ENCODE data around the gene APOL3.
"Not testable (repeated sequence)": the region's sequence is repeated elsewhere in the genome, so short reads cannot be mapped to it uniquely, and the experiment has no call there.

Gene APOL3

GRCh38 chr22:36162127-36163034 is 1.8 kb upstream of the APOL3 start:
- H3K4me3 ChIP-seq (ENCODE audit: low read depth, low read length), result no peak overlapping the region

DNA sequence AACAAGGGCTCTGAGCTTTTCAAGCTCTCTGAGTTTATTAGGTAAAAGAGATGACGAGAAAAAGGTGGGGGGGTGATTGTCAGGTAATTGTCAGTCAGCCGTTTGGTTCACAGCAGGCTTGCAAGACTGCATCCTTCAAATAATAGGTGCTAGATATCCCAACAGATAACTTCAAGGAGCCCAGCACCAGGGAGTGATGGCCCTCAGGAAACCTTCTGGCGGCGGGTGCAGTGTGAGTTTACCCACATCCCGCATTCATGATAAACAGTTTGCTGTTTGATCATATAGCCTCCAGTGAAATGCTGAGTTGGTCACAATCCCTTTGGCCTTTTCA is 1.2 kb upstream of the APOL3 start:
- not testable (repeated sequence) for H3K4me3 ChIP-seq (ENCODE audit: low read depth, low read length)

- no peak overlapping the region for H3K4me3 ChIP-seq (ENCODE audit: low read depth, low read length)
These were observed 3.8 kb downstream of the APOL3 start for GRCh38 chr22:36156515-36157419.

GRCh38 chr22:36156119-36156514 is 4.4 kb downstream of the APOL3 start:
- no peak overlapping the region for H3K4me3 ChIP-seq (ENCODE audit: low read depth, low read length)

DNA sequence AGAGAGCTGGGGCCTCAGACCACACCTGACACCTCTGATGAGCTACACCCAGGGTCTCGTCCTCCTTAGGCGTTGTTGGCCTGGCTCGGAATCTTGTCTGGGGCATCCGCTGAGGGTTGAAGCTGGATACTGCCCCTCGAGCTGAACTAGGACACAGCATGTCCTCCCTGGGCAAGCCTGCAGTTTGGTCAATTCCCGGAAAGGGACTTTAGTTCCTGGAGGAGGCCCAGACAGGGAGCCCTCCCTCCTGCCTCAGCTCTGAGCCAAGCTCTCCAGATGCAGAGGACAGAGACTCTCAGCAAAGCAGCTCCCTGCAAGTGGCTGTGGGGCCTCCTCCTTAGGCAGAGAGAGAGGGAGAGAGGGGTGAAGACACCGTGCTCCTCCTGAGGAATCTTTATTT is 4.9 kb downstream of the APOL3 start:
- no peak overlapping the region for H3K4me3 ChIP-seq (ENCODE audit: low read depth, low read length)

- no peak overlapping the region for H3K4me3 ChIP-seq (ENCODE audit: low read depth, low read length)
These were observed 6.1 kb downstream of the APOL3 start for GRCh38 chr22:36154423-36154945.

DNA sequence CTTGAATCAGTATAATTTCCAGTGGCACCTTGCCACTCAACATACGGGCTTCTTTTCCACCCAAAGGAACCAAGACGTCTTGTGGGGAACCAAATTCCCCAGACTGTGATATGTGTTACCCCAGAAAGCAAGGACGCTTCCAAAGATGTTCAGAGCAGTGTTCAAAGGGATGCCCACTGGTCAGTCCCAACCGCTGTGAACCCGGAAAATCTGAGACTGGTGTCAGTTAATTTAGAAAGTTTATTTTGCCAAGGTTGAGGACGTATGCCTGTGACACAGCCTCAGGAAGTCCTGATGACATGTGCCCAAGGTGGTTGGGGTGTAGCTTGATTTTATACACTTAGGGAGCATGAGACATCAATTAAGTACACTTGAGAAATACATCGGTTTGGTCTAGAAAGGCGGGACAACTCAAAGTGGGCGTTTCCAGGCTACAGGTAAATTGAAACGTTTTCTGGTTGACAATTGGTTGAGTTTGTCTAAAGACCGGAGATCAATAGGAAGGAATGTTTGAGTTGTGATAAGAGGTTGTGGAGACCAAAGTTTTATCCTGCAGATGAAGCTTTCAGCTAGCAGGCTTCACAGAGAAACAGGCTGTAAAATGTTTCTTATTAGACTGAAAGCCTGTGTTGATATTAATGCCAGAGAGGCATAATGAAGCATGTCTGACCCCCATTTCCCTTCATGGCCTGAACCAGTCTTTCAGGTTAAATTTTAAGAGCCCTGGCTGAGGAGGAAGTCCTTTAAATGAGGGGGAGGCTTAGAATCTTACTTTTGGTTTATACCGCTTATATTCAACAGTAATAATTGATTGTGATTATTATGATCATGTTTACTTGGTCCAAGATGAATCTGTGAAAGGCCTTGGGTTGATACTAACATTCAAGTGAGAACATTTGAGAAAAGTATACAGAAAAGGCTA is 6.8 kb downstream of the APOL3 start:
- no peak overlapping the region for H3K4me3 ChIP-seq (ENCODE audit: low read depth, low read length)

DNA sequence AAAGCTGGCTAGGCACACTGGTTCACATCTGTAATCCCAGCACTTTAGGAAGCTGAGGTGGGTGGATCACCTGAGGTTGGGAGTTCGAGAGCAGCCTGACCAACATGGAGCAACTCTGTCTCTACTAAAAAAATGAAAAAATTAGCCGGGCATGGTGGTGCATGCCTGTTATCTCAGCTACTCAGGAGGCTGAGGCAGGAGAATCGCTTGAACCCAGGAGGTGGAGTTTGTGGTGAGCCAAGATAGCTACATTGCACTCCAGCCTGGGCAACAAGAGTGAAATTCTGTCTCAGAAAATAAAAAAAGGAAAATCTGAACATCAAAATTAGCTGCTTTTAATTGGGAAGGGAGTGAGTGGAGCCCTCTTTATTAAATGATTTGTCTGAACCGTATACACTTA is 7.7 kb downstream of the APOL3 start:
- not testable (repeated sequence) for H3K4me3 ChIP-seq (ENCODE audit: low read depth, low read length)

DNA sequence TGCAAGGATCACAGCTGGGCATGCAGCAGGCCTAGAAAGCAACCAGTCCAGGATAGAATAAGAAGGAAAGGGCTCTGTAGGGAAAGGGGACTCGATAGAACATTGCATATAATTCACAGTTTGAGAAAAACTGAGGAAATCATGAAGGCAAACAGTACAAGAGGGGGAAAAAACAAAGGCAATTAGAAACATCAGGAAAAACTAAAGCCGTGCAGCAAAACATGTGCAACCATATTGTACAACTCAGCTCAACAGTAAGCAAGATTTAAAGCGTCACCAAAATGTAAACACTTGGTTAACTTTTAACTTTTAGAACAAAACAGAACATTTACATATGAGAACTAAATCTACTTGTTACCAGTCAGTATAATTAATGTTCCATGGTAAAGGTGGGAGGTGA is 8.5 kb downstream of the APOL3 start:
- no peak overlapping the region for H3K4me3 ChIP-seq (ENCODE audit: low read depth, low read length)

DNA sequence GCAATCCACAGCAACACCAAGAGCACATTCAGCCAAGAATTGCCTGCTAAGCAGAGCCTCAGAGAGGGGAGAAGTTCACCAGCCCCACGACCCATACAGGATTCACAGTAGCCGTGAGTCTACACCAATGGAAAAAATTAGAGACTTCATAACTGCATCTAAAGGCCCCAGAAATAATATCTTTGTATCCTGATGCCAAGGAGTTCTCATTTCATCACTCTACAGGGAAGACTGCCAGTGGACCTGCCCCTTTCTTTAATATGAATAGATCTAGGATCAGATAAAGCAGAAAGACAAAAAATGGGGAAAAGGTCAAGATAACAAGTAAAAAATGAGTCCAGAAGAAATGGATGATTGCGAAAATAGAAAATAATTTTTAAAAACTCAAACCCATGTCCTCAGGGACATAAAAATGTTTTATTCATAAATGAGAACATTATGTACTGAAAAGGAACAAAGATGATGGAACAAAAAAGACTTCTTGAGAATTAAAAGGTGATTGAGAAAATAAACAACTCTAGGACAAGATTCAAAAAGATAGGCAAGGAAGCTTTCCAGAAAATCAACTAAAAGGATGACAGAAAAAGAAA is 9.5 kb downstream of the APOL3 start:
- H3K4me3 ChIP-seq (ENCODE audit: low read depth, low read length), result no peak overlapping the region

DNA sequence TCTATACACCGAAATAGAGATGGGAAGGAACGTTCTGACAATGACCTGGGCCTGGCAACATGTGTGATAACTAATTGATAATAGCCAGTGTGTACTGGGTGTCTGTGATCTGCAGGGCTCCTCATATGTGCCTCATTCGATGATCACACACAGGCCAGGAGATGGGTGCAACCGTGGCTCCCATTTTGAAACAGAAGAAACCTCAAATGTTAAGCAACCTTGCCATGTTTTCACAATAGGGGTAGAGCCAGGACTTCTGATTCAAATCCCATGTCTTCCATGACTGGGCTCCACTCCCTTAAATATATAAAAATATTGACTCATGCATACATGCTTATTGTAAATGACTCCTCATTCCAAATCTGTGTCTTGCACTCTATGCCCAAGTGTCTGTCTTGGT is 11.1 kb downstream of the APOL3 start:
- no peak overlapping the region for H3K4me3 ChIP-seq (ENCODE audit: low read depth, low read length)

GRCh38 chr22:36148411-36148810 is 12.1 kb downstream of the APOL3 start:
- no peak overlapping the region for H3K4me3 ChIP-seq (ENCODE audit: low read depth, low read length)

DNA sequence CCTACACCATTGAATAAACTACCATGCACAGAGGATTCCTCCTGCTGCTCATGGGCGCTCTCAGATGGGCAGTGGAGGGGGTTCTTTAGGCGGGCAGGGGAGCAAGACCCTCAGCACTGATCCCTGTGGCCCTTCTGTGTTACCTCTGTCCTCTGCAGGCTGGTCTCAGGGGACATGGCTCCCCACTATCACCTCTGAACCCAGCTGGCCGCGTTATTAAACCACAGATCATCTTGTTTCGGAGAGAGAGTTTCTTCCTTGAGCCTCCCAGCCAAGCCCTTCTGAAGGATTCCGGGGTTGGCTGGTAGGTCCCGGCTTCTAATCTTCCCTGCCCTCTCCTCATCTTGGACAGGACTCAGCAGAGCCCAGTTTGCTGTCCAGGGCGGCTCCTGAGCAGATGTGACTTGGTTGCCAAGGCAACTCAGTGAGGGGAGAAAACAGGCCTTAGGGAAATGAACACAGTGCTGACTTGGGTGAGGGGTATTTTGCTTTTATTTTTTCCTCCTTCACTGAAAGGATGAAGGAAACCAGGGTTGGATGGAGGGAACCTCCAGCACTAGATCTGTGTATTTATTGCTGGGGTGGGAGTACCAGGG is 13.3 kb downstream of the APOL3 start:
- H3K4me3 ChIP-seq (ENCODE audit: low read depth, low read length), result no peak overlapping the region

DNA sequence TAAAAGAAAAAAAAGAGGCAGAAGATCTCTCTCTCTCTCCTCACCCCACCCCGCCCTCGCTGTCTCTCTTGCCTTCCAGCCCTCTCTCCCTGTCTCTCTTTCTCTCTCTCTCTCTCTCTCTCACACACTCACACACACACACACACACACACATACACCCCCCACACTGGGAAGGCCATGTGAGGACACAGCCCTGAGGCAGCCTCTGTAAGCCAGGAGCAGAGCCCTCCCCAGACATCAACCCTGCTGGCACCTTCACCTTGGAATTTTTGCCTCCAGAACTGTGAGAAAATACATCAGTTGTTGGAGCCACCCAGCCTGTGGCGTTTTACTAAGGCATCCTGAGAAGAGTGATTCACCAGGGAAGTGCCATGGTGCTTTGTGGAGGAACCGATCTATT is 14.7 kb downstream of the APOL3 start:
- H3K4me3 ChIP-seq (ENCODE audit: low read depth, low read length), result no peak overlapping the region

DNA sequence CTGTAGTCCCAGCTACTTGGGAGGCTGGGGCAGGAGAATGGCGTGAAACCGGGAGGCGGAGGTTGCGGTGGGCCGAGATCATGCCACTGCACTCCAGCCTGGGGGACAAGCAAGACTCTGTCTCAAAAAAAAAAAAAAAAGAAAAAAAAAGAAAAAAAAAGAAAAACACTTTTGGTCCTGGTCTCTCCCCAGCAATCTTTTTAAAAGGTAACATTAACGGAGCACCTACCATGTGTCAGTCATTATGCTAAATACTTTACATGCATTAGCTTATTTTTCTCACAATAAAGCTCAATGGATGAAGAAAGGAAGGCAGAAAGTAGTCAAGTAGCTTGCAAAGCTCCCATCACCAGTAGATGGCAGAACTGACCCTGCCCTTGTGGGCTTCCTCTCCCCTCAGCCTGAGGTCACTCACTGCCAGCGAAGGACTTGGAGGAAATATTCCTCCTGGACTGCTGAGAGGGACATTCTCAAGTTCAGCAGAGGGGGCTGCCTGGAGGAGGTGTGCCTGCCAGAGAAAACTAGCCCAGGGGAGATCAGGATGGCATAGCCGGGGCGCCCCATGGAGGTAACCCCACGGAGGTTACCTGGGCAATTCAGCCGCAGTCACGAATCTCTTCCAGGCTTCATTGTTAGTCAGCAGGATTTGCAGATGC is 15.5 kb downstream of the APOL3 start:
- H3K4me3 ChIP-seq (ENCODE audit: low read depth, low read length), result no peak overlapping the region

- no peak overlapping the region for H3K4me3 ChIP-seq (ENCODE audit: low read depth, low read length)
These were observed 16.6 kb downstream of the APOL3 start for GRCh38 chr22:36143956-36144355.

DNA sequence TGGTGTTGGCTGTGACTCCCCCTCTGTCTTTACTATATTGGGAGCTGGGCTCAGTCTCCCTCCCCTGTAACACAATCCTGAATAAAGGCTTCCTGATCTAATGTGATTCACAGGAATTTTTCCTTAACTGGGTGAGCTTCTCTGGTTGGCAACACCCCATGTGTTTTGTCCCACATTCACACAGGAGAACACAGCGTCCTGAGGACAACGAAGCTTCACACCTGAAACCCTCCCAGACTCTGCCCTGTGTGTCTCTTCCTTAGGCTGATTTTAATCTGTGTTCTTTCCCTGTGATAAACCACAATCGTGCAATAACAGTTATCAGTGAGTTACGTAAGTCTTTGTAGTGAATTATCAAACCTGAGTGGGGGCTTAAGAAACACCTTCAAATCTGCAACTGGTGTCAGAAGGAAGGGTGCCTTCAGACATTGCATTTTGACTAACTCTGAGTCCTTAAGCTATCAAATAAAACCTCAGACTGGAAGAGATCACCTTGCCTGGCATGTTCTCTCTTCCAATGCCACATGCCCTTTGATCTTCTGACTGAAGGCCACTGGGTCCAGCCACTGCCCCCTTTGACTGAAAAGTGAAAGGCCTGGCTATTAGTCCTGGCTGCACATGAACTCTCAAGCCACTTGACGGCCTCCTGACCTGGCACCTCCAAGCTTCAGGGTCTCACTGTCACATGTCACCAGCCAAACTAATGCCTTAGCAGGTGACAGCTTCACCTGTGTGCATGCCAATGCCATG is 17.3 kb downstream of the APOL3 start:
- no peak overlapping the region for H3K4me3 ChIP-seq (ENCODE audit: low read depth, low read length)

DNA sequence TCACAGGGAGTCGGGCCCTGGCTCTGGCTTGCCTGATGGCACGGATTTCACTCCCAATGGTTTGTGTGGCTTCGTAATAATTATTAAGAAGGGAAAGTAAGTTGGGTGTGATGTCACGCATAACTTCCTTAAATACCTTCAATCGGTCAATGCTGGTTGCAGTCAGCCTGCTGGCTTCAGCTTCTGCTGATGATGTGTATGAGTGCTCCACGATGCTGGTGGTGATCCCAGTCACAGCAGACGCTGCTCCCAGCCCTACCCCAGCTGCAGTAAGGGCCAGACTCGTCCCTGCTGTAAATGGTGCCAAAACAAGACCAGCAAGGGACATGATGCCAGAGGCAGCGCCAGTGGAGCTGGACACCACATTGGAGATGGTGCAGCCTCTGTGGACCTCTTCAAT is 19.1 kb downstream of the APOL3 start:
- no peak overlapping the region for H3K4me3 ChIP-seq (ENCODE audit: low read depth, low read length)

GRCh38 chr22:36138709-36139108 is 21.8 kb downstream of the APOL3 start:
- H3K4me3 ChIP-seq (ENCODE audit: low read depth, low read length), result not testable (repeated sequence)
